ENCODE measurements around the gene ATXN3. TPM values are rescaled to one million over a fixed set of nuclear protein-coding genes. Genes with fewer than 3 reads are reported as not detected.
A peak's percentile ranks its signal among the peaks of the same experiment; 100 is the strongest.

Gene ATXN3
- total and polyA plus RNA-seq, 2 donors (not counting 1 experiment from before 2014, with no cell fraction given) = 34.1 to 63.3 TPM

GRCh38 chr14:92109490-92109889 lies 3.1 kb upstream of the ATXN3 start:
- no peak overlapping the region for H3K4me2 ChIP-seq (ENCODE audit: extremely low read depth, insufficient read depth, low read length)
- no peak for DNase-seq (ENCODE audit: low read depth in 2 of 2)
- H3K36me3 ChIP-seq (ENCODE audit: control insufficient read depth, insufficient read depth, low read length) = no peaks in the 10 kb centered on the region
- peaks cover 6% of the 10 kb centered on the region for H3K79me2 ChIP-seq (ENCODE audit: control insufficient read depth, insufficient read depth, low read length)
- peaks cover 4% of the 10 kb centered on the region for H3K4me1 ChIP-seq (ENCODE audit: control insufficient read depth, extremely low read depth, insufficient read depth, low read length)
- H2AFZ ChIP-seq (ENCODE audit: low read length) = no peak overlapping the region
- no peaks in the 10 kb centered on the region for H3K27me3 ChIP-seq (ENCODE audit: control insufficient read depth, insufficient read depth, low read length)
- H3K9me3 ChIP-seq (ENCODE audit: control insufficient read depth, insufficient read depth, low read depth, low read length) = no peaks in the 10 kb centered on the region
- TF ChIP-seq EZH2 (IDR thresholded peaks at IDR 0.05; ENCODE audit: low read length, missing control alignments) = no peak
- TF ChIP-seq CTCF (conservative IDR thresholded peaks at IDR 0.05 in 1 of 2, IDR thresholded peaks at IDR 0.05 in 1 of 2; ENCODE audit: low read depth in 1 of 2, low read length in 2 of 2) = no peak
- H3K27ac ChIP-seq (ENCODE audit: insufficient read depth, low read length) = no peak overlapping the region
- no peak overlapping the region for H3K9ac ChIP-seq (ENCODE audit: insufficient read depth, low read length)
- no peaks in the 10 kb centered on the region for H4K20me1 ChIP-seq (ENCODE audit: control insufficient read depth, extremely low read depth, insufficient read depth, low read length)
- H3K4me3 ChIP-seq (replicated peaks in 1 of 4; ENCODE audit: control extremely low read depth in 1 of 4, insufficient read depth in 1 of 4, low read depth in 3 of 4, low read length in 4 of 4) = no peak overlapping the region

- Histone ChIP-seq H3K79me2 (ENCODE audit: control insufficient read depth, insufficient read depth, low read length) (peaks cover 14% of the 10 kb centered on the region), H3K4me2 (ENCODE audit: extremely low read depth, insufficient read depth, low read length) (no peak overlapping the region), H3K4me1 (ENCODE audit: control insufficient read depth, extremely low read depth, insufficient read depth, low read length) (peaks cover 4% of the 10 kb centered on the region), H3K27ac (ENCODE audit: insufficient read depth, low read length) (no peak overlapping the region), H3K9me3 (ENCODE audit: control insufficient read depth, insufficient read depth, low read depth, low read length) (no peaks in the 10 kb centered on the region), H4K20me1 (ENCODE audit: control insufficient read depth, extremely low read depth, insufficient read depth, low read length) (no peaks in the 10 kb centered on the region), H3K27me3 (ENCODE audit: control insufficient read depth, insufficient read depth, low read length) (no peaks in the 10 kb centered on the region), H3K4me3 (replicated peaks in 1 of 4; ENCODE audit: control extremely low read depth in 1 of 4, insufficient read depth in 1 of 4, low read depth in 3 of 4, low read length in 4 of 4) (no peak overlapping the region), H3K36me3 (ENCODE audit: control insufficient read depth, insufficient read depth, low read length) (no peaks in the 10 kb centered on the region), H2AFZ (ENCODE audit: low read length) (no peak overlapping the region), H3K9ac (ENCODE audit: insufficient read depth, low read length) (no peak overlapping the region)
- DNase-seq (ENCODE audit: low read depth in 2 of 2) = no peak
- TF ChIP-seq CTCF (conservative IDR thresholded peaks at IDR 0.05 in 1 of 2, IDR thresholded peaks at IDR 0.05 in 1 of 2; ENCODE audit: low read depth in 1 of 2, low read length in 2 of 2) = no peak
- no peak for TF ChIP-seq EZH2 (IDR thresholded peaks at IDR 0.05; ENCODE audit: low read length, missing control alignments)
Measured at GRCh38 chr14:92108345-92109254, 2.2 kb upstream of the ATXN3 start.

- Histone ChIP-seq H3K4me3 (replicated peaks in 1 of 4; ENCODE audit: control extremely low read depth in 1 of 4, insufficient read depth in 1 of 4, low read depth in 3 of 4, low read length in 4 of 4) (peak overlapping the region; percentile 72 to 98 (median 82)), H3K4me1 (ENCODE audit: control insufficient read depth, extremely low read depth, insufficient read depth, low read length) (peaks cover 4% of the 10 kb centered on the region), H3K9me3 (ENCODE audit: control insufficient read depth, insufficient read depth, low read depth, low read length) (no peaks in the 10 kb centered on the region), H3K27me3 (ENCODE audit: control insufficient read depth, insufficient read depth, low read length) (no peaks in the 10 kb centered on the region), H2AFZ (ENCODE audit: low read length) (peak overlapping the region; percentile 48), H3K36me3 (ENCODE audit: control insufficient read depth, insufficient read depth, low read length) (no peaks in the 10 kb centered on the region), H3K79me2 (ENCODE audit: control insufficient read depth, insufficient read depth, low read length) (peaks cover 21% of the 10 kb centered on the region), H3K27ac (ENCODE audit: insufficient read depth, low read length) (peak overlapping the region; percentile 91), H4K20me1 (ENCODE audit: control insufficient read depth, extremely low read depth, insufficient read depth, low read length) (no peaks in the 10 kb centered on the region), H3K4me2 (ENCODE audit: extremely low read depth, insufficient read depth, low read length) (peak overlapping the region; percentile 69), H3K9ac (ENCODE audit: insufficient read depth, low read length) (peak overlapping the region; percentile 86)
- peak; percentile 55 to 68 for DNase-seq (ENCODE audit: low read depth in 2 of 2)
- TF ChIP-seq CTCF (conservative IDR thresholded peaks at IDR 0.05 in 1 of 2, IDR thresholded peaks at IDR 0.05 in 1 of 2; ENCODE audit: low read depth in 1 of 2, low read length in 2 of 2) = no peak
- no peak for TF ChIP-seq EZH2 (IDR thresholded peaks at IDR 0.05; ENCODE audit: low read length, missing control alignments)
Measured at GRCh38 chr14:92105893-92106142, 564 bp downstream of the ATXN3 start.
